Panc1 (cell line): Measurements from ENCODE around the gene EGFR. TPM values are rescaled to one million over a fixed set of nuclear protein-coding genes. Genes with fewer than 3 reads are reported as not detected.
A peak's percentile ranks its signal among the peaks of the same experiment; 100 is the strongest.

Source experiments
- ATAC-seq: fragments of 200-7000 bp; cut with Tn5 transposase; 2 replicates; pipeline ENCODE4 v1.9.1; 2020; ENCODE audit warnings: mild to moderate bottlenecking, moderate library complexity
- BruUV-seq: library from RNA; stranded (reverse); fragments of 400-500 nt; replicated peaks from 2 replicates; lab custom pipeline; 2021; lab: Mats Ljungman, UMichigan
- CTCF ChIA-PET: fragments of 300-600 bp; sonication (Branson Sonifier 250); formaldehyde crosslinking; loops from one replicate; lab custom pipeline; 2022; ENCODE audit warnings: antibody characterized with exemption; lab: Charles Lee
- POLR2A ChIA-PET: fragments of 300-600 bp; sonication (Branson Sonifier 250); formaldehyde crosslinking; loops from one replicate; lab custom pipeline; 2022; ENCODE audit warnings: antibody characterized with exemption; lab: Charles Lee
- DNase-seq: peaks from one replicate; pipeline ENCODE4 v3.0.0-alpha.2; 2010; ENCODE audit warnings: low read depth, low spot score
- H3K27ac ChIP-seq: 2 replicates; pipeline ENCODE4 v1.5.1; 2011; ENCODE audit warnings: mild to moderate bottlenecking, low read length, inconsistent platforms
- H3K27me3 ChIP-seq: fragments of 200-500 bp; sonication (Bioruptor generic); 2 replicates; pipeline ENCODE4 v1.6.0; 2014; ENCODE audit warnings: low read length, inconsistent platforms; ENCODE audit not compliant: control insufficient read depth, insufficient read depth
- H3K36me3 ChIP-seq: fragments of 200-500 bp; sonication (Bioruptor generic); 2 replicates; pipeline ENCODE4 v1.5.1; 2014; ENCODE audit warnings: inconsistent platforms, mild to moderate bottlenecking, low read length, moderate library complexity; ENCODE audit not compliant: control insufficient read depth, insufficient read depth
- H3K4me1 ChIP-seq: 2 replicates; pipeline ENCODE4 v1.5.1; 2011; ENCODE audit warnings: inconsistent platforms, mild to moderate bottlenecking, low read length, moderate library complexity; ENCODE audit not compliant: control insufficient read depth, insufficient read depth
- H3K4me3 ChIP-seq, 2 experiments: 2 replicates each; pipeline ENCODE4 v1.5.1; 2011 to 2012; ENCODE audit warnings: low read depth in 2 of 2, low read length in 2 of 2, mild to moderate bottlenecking in 2 of 2, inconsistent platforms in 1 of 2, moderate library complexity in 1 of 2
- H3K9me3 ChIP-seq: fragments of 200-500 bp; sonication (Bioruptor generic); 2 replicates; pipeline ENCODE4 v1.5.1; 2014; ENCODE audit warnings: low read depth, mild to moderate bottlenecking, inconsistent platforms, low read length, moderate library complexity; ENCODE audit not compliant: control insufficient read depth, insufficient read depth
- POLR2AphosphoS5 ChIP-seq: IDR thresholded peaks from 2 replicates; pipeline ENCODE4 v1.6.1; 2012; ENCODE audit warnings: mild to moderate bottlenecking, low read depth, low read length, moderate library complexity
- SIN3A ChIP-seq: IDR thresholded peaks from 2 replicates; pipeline ENCODE4 v1.6.1; 2012; ENCODE audit warnings: low read depth, mild to moderate bottlenecking, low read length, moderate library complexity, borderline replicate concordance; ENCODE audit not compliant: insufficient read depth
- TCF7L2 ChIP-seq: IDR thresholded peaks from 2 replicates; pipeline ENCODE4 v1.6.1; 2011; ENCODE audit warnings: mild to moderate bottlenecking, low read depth, low read length, inconsistent platforms
- in situ Hi-C: cut with HindIII; loops from 2 replicates; pipeline ENCODE4 v1.10.0; 2016; ENCODE audit warnings: low sequenced_read_pairs, low pct_unique_long_range_greater_than_20kb
- intact Hi-C: fragments of 100-400 bp; cut with micrococcal nuclease; formaldehyde crosslinking; loops from one replicate; pipeline ENCODE4 v1.10.0; 2022; ENCODE audit not compliant: unreplicated experiment
- total RNA-seq: library from RNA; stranded (reverse); gene quantifications from one replicate; pipeline ENCODE4 v1.2.1, GENCODE V29; 2021; ENCODE audit not compliant: unreplicated experiment
- TF ChIP-seq, protein P1 (sequence below), 2 experiments: IDR thresholded peaks; 2 replicates each; pipeline ENCODE4 v1.6.1; 2011 to 2012; ENCODE audit warnings: low read depth in 2 of 2, control low read depth in 1 of 2, low read length in 1 of 2, mild to moderate bottlenecking in 1 of 2, moderate library complexity in 1 of 2; ENCODE audit not compliant: insufficient read depth in 1 of 2
- TF ChIP-seq, protein P2 (sequence below): fragments of 450-650 bp; IDR thresholded peaks from 2 replicates; pipeline ENCODE4 v1.5.1; 2017; ENCODE audit warnings: mild to moderate bottlenecking

The EGFR gene
- total RNA-seq, 1 experiment from 2014 or later = 156 TPM

DNA sequence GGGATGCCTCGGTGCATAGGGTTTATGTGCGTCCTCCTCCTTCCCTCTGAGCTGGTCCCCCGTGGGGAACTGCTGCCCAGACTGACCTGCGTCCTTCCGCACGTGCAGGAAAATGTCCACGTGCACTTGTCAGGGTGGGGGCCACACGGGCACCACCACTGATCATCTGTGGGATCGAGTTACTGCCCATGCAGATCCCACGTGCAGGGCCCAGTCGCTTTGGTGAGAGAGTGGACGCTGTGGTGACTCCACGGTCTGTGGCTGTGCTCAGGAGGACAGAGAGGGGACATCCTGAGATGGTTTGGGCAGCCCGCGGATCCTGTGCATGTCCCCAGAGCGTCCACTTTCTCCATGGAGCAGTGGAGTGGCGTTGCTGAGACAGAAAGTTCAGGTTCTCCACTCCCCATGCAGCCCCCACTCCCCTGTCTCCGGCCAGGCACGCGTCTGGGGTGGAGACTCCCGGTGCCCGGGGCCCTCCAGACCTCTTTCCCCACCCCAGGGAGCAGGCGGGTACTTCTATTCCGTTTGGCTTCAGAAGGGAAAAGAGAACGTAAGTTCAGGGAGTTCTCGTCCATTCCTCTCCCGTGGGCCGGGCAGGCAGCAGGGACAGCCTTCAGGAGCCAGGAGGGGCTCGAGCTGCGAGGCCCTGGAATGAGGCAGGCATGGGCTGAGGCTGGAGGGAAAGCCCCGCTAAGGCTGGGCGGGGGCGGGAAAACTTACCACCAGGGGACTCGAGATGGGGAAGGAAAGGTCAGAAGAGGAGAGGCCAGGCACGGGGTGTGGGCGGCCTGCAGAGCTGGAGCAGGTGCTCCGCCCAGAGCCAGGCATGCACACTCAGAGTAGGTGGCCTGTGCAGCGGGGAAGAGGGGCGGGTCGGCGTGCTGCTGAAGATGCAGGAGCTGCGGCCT lies 59.9 kb downstream of the EGFR start:
- no peak for TF ChIP-seq POLR2AphosphoS5
- no peak for TF ChIP-seq SIN3A
- TF ChIP-seq, protein P1, sequence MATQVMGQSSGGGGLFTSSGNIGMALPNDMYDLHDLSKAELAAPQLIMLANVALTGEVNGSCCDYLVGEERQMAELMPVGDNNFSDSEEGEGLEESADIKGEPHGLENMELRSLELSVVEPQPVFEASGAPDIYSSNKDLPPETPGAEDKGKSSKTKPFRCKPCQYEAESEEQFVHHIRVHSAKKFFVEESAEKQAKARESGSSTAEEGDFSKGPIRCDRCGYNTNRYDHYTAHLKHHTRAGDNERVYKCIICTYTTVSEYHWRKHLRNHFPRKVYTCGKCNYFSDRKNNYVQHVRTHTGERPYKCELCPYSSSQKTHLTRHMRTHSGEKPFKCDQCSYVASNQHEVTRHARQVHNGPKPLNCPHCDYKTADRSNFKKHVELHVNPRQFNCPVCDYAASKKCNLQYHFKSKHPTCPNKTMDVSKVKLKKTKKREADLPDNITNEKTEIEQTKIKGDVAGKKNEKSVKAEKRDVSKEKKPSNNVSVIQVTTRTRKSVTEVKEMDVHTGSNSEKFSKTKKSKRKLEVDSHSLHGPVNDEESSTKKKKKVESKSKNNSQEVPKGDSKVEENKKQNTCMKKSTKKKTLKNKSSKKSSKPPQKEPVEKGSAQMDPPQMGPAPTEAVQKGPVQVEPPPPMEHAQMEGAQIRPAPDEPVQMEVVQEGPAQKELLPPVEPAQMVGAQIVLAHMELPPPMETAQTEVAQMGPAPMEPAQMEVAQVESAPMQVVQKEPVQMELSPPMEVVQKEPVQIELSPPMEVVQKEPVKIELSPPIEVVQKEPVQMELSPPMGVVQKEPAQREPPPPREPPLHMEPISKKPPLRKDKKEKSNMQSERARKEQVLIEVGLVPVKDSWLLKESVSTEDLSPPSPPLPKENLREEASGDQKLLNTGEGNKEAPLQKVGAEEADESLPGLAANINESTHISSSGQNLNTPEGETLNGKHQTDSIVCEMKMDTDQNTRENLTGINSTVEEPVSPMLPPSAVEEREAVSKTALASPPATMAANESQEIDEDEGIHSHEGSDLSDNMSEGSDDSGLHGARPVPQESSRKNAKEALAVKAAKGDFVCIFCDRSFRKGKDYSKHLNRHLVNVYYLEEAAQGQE (IDR thresholded peaks at IDR 0.05; ENCODE audit: insufficient read depth in 1 of 2, low read depth in 2 of 2, low read length in 1 of 2) = no peak
- TF ChIP-seq TCF7L2 = no peak
- TF ChIP-seq, protein P2, sequence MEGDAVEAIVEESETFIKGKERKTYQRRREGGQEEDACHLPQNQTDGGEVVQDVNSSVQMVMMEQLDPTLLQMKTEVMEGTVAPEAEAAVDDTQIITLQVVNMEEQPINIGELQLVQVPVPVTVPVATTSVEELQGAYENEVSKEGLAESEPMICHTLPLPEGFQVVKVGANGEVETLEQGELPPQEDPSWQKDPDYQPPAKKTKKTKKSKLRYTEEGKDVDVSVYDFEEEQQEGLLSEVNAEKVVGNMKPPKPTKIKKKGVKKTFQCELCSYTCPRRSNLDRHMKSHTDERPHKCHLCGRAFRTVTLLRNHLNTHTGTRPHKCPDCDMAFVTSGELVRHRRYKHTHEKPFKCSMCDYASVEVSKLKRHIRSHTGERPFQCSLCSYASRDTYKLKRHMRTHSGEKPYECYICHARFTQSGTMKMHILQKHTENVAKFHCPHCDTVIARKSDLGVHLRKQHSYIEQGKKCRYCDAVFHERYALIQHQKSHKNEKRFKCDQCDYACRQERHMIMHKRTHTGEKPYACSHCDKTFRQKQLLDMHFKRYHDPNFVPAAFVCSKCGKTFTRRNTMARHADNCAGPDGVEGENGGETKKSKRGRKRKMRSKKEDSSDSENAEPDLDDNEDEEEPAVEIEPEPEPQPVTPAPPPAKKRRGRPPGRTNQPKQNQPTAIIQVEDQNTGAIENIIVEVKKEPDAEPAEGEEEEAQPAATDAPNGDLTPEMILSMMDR = no peak
- peaks cover 94% of the 10 kb centered on the region for H3K4me1 ChIP-seq
- ChIA-PET POLR2A (interaction anchor here (0.5 to 1.0 kb wide), 2 partner anchors 9 to 13 kb away, joined by 4 read pairs; no protein-coding TSS in a partner anchor), CTCF (interaction anchor here (0.7 kb wide), 2 partner anchors 290 to 1504 kb away, joined by 3 read pairs; no protein-coding TSS in a partner anchor)
- BruUV-seq = no TSS peak
- H3K4me3 ChIP-seq = peak overlapping the region; percentile 22 to 46
- ATAC-seq (peak; percentile 85), DNase-seq (no peak)
- no peaks in the 10 kb centered on the region for H3K9me3 ChIP-seq
- in situ Hi-C loops = no loop called here
- no peaks in the 10 kb centered on the region for H3K27me3 ChIP-seq
- H3K36me3 ChIP-seq = no peaks in the 10 kb centered on the region
- H3K27ac ChIP-seq = peak overlapping the region; percentile 100
- intact Hi-C loops = loop anchor here (5.0 kb wide), 1 partner anchor 54 kb away; no protein-coding TSS in a partner anchor

- H3K4me3 ChIP-seq = no peak overlapping the region
- H3K9me3 ChIP-seq = no peaks in the 10 kb centered on the region
- in situ Hi-C loops (no loop called here), intact Hi-C loops (loop anchor here (5.0 kb wide), 1 partner anchor 52 kb away; no protein-coding TSS in a partner anchor)
- CTCF ChIA-PET = no interaction called here
- POLR2A ChIA-PET = interaction anchor here (1.1 kb wide), 1 partner anchor 64 kb away, joined by 3 read pairs; no protein-coding TSS in a partner anchor
- ATAC-seq = no peak
- H3K36me3 ChIP-seq = no peaks in the 10 kb centered on the region
- peaks cover 96% of the 10 kb centered on the region for H3K4me1 ChIP-seq
- no peak for DNase-seq
- H3K27me3 ChIP-seq = no peaks in the 10 kb centered on the region
- BruUV-seq = no TSS peak
- H3K27ac ChIP-seq = peak overlapping the region; percentile 100
- TF ChIP-seq, protein P1 (IDR thresholded peaks at IDR 0.05; ENCODE audit: insufficient read depth in 1 of 2, low read depth in 2 of 2, low read length in 1 of 2) = no peak
- TF ChIP-seq SIN3A (no peak), POLR2AphosphoS5 (no peak), TCF7L2 (no peak)
- TF ChIP-seq, protein P2 = no peak
Observed at GRCh38 chr7:55080000-55080623, 61.3 kb downstream of the EGFR start.
